ENCODE measurements around the gene EBF3. TPM values are rescaled to one million over a fixed set of nuclear protein-coding genes. Genes with fewer than 3 reads are reported as not detected.

The EBF3 gene
- total RNA-seq, 4 donors from 2014 or later, result 5.5 to 10.4 (median 8.2) TPM

DNA sequence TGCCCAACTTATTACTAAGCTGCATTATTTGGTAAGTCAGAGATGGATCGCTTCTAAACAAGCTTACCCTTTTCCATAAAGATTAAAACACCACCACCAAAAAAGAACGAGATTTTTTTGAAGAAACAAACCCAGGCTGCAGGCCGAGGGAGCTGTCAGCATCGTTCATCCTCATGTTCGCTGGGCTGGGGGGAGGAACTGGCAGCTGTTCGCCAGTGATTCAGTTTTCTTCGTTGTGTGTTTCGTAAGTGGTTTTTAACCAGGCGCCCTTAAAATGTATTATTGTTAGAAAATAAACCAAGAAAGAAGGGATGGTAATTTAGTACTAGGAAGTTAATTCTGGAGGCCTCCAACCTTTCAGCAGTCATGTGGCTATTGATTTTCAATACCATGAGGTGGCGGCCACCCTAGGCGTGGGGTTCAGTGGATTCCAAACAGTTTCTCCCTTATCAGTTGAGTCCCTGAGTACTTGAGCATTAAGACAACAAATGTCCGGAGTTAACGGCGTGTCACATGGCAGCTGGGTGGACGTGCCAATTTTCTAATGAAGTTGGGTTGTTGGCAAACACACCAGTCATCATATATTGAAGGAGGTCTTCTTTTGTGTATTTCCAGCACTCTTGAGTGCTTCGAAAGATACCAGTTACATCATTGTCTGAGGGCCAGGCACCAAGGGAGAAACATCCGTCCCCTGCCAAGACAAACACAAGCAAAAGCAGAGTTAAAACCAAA lies 173.2 kb downstream of the EBF3 start:
- H3K27ac ChIP-seq, result no peak overlapping the region
- DNase-seq (no peak), ATAC-seq (no peak)
- H3K4me1 ChIP-seq, result no peaks in the 10 kb centered on the region
- in situ Hi-C loops (cut with MboI; ENCODE audit: low sequenced_read_pairs in 4 of 4), result no loop called here
- H3K27me3 ChIP-seq, result peaks cover 0 to 4% (median 0%) of the 10 kb centered on the region in 3 donors
- no peak overlapping the region for H3K4me3 ChIP-seq
- no peaks in the 10 kb centered on the region for H3K36me3 ChIP-seq
- no peaks in the 10 kb centered on the region for H3K9me3 ChIP-seq
- intact Hi-C loops (cut with DNase I; ENCODE audit: low total_unique reads), result no loop called here
- TF ChIP-seq POLR2A (IDR thresholded peaks at IDR 0.05), result no peak
- TF ChIP-seq, protein P1, sequence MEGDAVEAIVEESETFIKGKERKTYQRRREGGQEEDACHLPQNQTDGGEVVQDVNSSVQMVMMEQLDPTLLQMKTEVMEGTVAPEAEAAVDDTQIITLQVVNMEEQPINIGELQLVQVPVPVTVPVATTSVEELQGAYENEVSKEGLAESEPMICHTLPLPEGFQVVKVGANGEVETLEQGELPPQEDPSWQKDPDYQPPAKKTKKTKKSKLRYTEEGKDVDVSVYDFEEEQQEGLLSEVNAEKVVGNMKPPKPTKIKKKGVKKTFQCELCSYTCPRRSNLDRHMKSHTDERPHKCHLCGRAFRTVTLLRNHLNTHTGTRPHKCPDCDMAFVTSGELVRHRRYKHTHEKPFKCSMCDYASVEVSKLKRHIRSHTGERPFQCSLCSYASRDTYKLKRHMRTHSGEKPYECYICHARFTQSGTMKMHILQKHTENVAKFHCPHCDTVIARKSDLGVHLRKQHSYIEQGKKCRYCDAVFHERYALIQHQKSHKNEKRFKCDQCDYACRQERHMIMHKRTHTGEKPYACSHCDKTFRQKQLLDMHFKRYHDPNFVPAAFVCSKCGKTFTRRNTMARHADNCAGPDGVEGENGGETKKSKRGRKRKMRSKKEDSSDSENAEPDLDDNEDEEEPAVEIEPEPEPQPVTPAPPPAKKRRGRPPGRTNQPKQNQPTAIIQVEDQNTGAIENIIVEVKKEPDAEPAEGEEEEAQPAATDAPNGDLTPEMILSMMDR (IDR thresholded peaks at IDR 0.05 in 4 of 5, conservative IDR thresholded peaks at IDR 0.05 in 1 of 5), result no peak

DNA sequence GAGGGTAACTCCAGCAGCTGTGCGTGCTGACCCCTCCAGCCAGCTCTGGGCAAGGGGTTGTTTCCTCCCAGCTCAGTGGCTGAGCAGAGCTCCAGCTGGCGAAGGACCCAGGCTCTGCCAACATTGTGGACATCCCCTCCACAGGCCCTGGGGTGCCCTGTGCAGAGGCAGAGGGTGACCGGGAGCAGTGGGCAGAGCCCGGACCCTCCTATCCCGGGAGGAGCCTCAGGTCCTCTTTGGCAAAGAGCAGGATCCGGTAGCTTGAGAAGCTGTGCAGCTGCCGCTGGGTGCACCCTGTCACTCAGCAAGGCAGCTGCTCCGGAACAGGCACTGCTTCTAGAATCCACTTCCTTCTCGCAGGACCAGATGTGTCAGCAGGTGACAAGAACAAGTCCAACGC lies 175.9 kb downstream of the EBF3 start:
- peaks cover 0 to 4% (median 0%) of the 10 kb centered on the region in 3 donors for H3K27me3 ChIP-seq
- H3K27ac ChIP-seq, result no peak overlapping the region
- no peaks in the 10 kb centered on the region for H3K36me3 ChIP-seq
- no peaks in the 10 kb centered on the region for H3K4me1 ChIP-seq
- no peaks in the 10 kb centered on the region for H3K9me3 ChIP-seq
- ATAC-seq (no peak), DNase-seq (no peak)
- TF ChIP-seq POLR2A (IDR thresholded peaks at IDR 0.05), result no peak
- TF ChIP-seq, protein P1 (IDR thresholded peaks at IDR 0.05 in 4 of 5, conservative IDR thresholded peaks at IDR 0.05 in 1 of 5), result no peak
- H3K4me3 ChIP-seq, result no peak overlapping the region
- intact Hi-C loops (cut with DNase I; ENCODE audit: low total_unique reads) (no loop called here), in situ Hi-C loops (cut with MboI; ENCODE audit: low sequenced_read_pairs in 4 of 4) (no loop called here)

DNA sequence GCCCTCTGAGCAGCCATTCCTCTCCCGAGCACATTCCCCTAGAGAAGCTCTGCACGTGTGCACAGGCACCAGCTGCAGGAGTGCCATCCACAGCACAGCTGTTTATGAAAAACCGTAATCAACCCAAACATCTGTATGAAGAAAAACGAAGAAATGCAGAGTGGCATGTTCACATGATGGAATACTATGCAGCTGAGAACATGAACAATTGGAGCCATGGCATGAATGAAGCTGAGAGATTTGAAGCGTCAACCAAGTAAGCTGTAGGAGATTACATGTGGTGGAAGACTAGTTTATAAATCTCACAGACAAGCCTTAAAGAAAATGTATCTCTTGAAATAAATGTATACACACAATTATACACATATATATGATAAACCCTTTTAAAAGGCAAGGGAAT lies 176.5 kb downstream of the EBF3 start:
- Histone ChIP-seq H3K27ac (no peak overlapping the region), H3K4me3 (no peak overlapping the region), H3K4me1 (no peaks in the 10 kb centered on the region), H3K27me3 (peaks cover 0 to 4% (median 0%) of the 10 kb centered on the region in 3 donors), H3K36me3 (no peaks in the 10 kb centered on the region), H3K9me3 (no peaks in the 10 kb centered on the region)
- DNase-seq (no peak), ATAC-seq (no peak)
- TF ChIP-seq, protein P1 (IDR thresholded peaks at IDR 0.05 in 4 of 5, conservative IDR thresholded peaks at IDR 0.05 in 1 of 5), result no peak
- TF ChIP-seq POLR2A (IDR thresholded peaks at IDR 0.05), result no peak
- intact Hi-C loops (cut with DNase I; ENCODE audit: low total_unique reads) (no loop called here), in situ Hi-C loops (cut with MboI; ENCODE audit: low sequenced_read_pairs in 4 of 4) (no loop called here)

DNA sequence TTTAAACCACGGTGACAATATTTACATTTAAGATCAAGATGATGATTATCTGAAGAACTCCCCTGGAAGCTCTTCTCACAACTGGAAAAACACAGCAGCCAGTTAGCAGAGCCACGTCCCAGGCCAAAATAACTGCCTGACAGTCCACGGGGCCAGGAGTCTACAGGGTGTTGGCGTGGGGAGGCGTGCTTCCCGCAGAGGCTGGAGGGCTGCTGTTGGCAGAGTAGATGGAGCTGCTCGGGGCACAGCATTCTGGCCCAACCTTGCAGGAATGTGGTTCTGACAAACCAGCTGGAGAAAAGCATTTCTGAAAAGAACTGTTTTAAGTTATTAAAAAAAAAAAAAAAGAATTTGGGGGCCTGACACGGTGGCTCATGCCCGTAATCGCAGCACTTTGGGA lies 177.9 kb downstream of the EBF3 start:
- DNase-seq (no peak), ATAC-seq (no peak)
- Histone ChIP-seq H3K27ac (no peak overlapping the region), H3K9me3 (no peaks in the 10 kb centered on the region), H3K4me1 (no peaks in the 10 kb centered on the region), H3K27me3 (peaks cover 0 to 4% (median 0%) of the 10 kb centered on the region in 3 donors), H3K4me3 (no peak overlapping the region), H3K36me3 (no peaks in the 10 kb centered on the region)
- TF ChIP-seq, protein P1 (IDR thresholded peaks at IDR 0.05 in 4 of 5, conservative IDR thresholded peaks at IDR 0.05 in 1 of 5), result no peak
- TF ChIP-seq POLR2A (IDR thresholded peaks at IDR 0.05), result no peak
- intact Hi-C loops (cut with DNase I; ENCODE audit: low total_unique reads), result no loop called here
- in situ Hi-C loops (cut with MboI; ENCODE audit: low sequenced_read_pairs in 4 of 4), result no loop called here

Measured in gastrocnemius medialis (tissue), 4 donors.